Gastroesophageal sphincter (tissue), 3 donors: ENCODE measurements around the gene CRYGD.

Source experiments
- EP300 ChIP-seq: sonication (generic); formaldehyde crosslinking; IDR thresholded peaks from one replicate; pipeline ENCODE4 v1.6.1; 2017; ENCODE audit warnings: antibody characterized with exemption, mild to moderate bottlenecking
- POLR2A ChIP-seq, 2 donors: fragments of 450-650 bp; IDR thresholded peaks; one replicate each; pipeline ENCODE4 v1.6.1; 2017; ENCODE audit warnings: antibody characterized with exemption in 2 of 2, mild to moderate bottlenecking in 2 of 2, moderate library complexity in 1 of 2
- POLR2AphosphoS5 ChIP-seq: sonication (generic); formaldehyde crosslinking; IDR thresholded peaks from one replicate; pipeline ENCODE4 v1.6.1; 2017; ENCODE audit warnings: antibody characterized with exemption
- TF ChIP-seq, protein P1 (sequence below), 4 experiments: fragments of 200-600 bp in 2 of 4; fragments of 450-650 bp in 2 of 4; sonication (generic) in 1 of 4; IDR thresholded peaks; one replicate each; pipeline ENCODE4 v1.5.1; 2017 to 2019; ENCODE audit warnings: antibody characterized with exemption in 4 of 4, mild to moderate bottlenecking in 2 of 4, moderate library complexity in 2 of 4

DNA sequence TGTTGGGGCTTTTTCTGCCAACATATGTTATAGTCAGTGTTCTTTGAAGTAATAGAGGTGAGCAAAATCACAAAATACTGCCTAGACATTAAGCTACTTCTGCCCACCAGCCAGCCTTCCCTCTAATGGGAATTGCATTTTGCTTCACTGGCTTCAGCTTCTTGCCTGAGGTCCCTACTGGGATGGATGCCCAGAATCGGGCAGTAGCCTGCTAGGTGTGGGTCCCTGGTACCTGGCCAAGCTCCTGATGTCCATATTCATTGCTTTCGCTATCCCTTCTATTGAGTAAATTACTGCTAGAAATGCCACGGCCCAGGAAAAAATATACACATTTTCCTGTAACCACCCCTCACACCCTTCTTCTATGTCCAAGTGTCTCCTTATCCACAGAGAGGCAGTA, 27.0 kb downstream of the CRYGD start:
- TF ChIP-seq, protein P1, sequence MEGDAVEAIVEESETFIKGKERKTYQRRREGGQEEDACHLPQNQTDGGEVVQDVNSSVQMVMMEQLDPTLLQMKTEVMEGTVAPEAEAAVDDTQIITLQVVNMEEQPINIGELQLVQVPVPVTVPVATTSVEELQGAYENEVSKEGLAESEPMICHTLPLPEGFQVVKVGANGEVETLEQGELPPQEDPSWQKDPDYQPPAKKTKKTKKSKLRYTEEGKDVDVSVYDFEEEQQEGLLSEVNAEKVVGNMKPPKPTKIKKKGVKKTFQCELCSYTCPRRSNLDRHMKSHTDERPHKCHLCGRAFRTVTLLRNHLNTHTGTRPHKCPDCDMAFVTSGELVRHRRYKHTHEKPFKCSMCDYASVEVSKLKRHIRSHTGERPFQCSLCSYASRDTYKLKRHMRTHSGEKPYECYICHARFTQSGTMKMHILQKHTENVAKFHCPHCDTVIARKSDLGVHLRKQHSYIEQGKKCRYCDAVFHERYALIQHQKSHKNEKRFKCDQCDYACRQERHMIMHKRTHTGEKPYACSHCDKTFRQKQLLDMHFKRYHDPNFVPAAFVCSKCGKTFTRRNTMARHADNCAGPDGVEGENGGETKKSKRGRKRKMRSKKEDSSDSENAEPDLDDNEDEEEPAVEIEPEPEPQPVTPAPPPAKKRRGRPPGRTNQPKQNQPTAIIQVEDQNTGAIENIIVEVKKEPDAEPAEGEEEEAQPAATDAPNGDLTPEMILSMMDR (IDR thresholded peaks at IDR 0.05): no peak
- TF ChIP-seq POLR2A (IDR thresholded peaks at IDR 0.05): no peak
- no peak for TF ChIP-seq POLR2AphosphoS5
- no peak for TF ChIP-seq EP300
